Activated naive CD8-positive, alpha-beta T cell treated with anti-CD3 and anti-CD28 coated beads, Interleukin-2, amount 50 U/mL, for 16 hours (primary cell): ENCODE measurements around the gene ZDHHC11.

Experiments
- DNase-seq: peaks from one replicate; pipeline ENCODE4 v3.0.0-alpha.2; 2020; ENCODE audit warnings: low read depth, low spot score

Gene ZDHHC11

GRCh38 chr5:850511-851006 is at the start of gene ZDHHC11:
Gene ZDHHC11, minus strand, starts transcription at chr5:850986. Its CDS starts 384 bp downstream, at chr5:850602.
- no peak for DNase-seq

- no peak for DNase-seq
Observed at GRCh38 chr5:893711-894110, 42.9 kb upstream of the ZDHHC11 start.

GRCh38 chr5:893137-893506 is 42.3 kb upstream of the ZDHHC11 start:
- no peak for DNase-seq

- DNase-seq = peak; percentile 59
Observed at GRCh38 chr5:892394-893136, 41.8 kb upstream of the ZDHHC11 start, which contains the start of the genes BRD9 and TRIP13. Gene BRD9, minus strand, starts transcription at chr5:892801. Its CDS starts 144 bp downstream, at chr5:892657. Gene TRIP13, plus strand, starts transcription at chr5:892884. Its CDS starts 115 bp downstream, at chr5:892999.

- no peak for DNase-seq
Observed at GRCh38 chr5:891837-892393, 41.1 kb upstream of the ZDHHC11 start.

- DNase-seq = no peak
Observed at GRCh38 chr5:891117-891836, 40.5 kb upstream of the ZDHHC11 start.

- no peak for DNase-seq
Observed at GRCh38 chr5:889075-889710, 38.4 kb upstream of the ZDHHC11 start.

GRCh38 chr5:888638-889035 is 37.9 kb upstream of the ZDHHC11 start:
- DNase-seq = no peak

- no peak for DNase-seq
Observed at GRCh38 chr5:887947-888637, 37.3 kb upstream of the ZDHHC11 start.

GRCh38 chr5:886716-887325 is 36.0 kb upstream of the ZDHHC11 start:
- DNase-seq = no peak

GRCh38 chr5:886036-886435 is 35.2 kb upstream of the ZDHHC11 start:
- DNase-seq = no peak

GRCh38 chr5:885529-885928 is 34.7 kb upstream of the ZDHHC11 start:
- DNase-seq = no peak

GRCh38 chr5:885127-885442 is 34.3 kb upstream of the ZDHHC11 start:
- DNase-seq = no peak

GRCh38 chr5:884345-885126 is 33.8 kb upstream of the ZDHHC11 start:
- no peak for DNase-seq

- DNase-seq = no peak
Observed at GRCh38 chr5:883475-884181, 32.8 kb upstream of the ZDHHC11 start.

- no peak for DNase-seq
Observed at GRCh38 chr5:882253-883183, 31.7 kb upstream of the ZDHHC11 start.

GRCh38 chr5:881551-881935 is 30.8 kb upstream of the ZDHHC11 start:
- DNase-seq = no peak

- DNase-seq = no peak
Observed at GRCh38 chr5:880816-881550, 30.2 kb upstream of the ZDHHC11 start.
